Mucosa of stomach (tissue), 1 donor: ENCODE data around the gene DENND4C.
A peak's percentile ranks its signal among the peaks of the same experiment; 100 is the strongest.
"Not testable (repeated sequence)": the region's sequence is repeated elsewhere in the genome, so short reads cannot be mapped to it uniquely, and the experiment has no call there.

ENCODE experiments used
- H3K27me3 ChIP-seq: one replicate; pipeline ENCODE4 v1.7.0; 2013; ENCODE audit warnings: mild to moderate bottlenecking, low read length; ENCODE audit not compliant: control insufficient read depth, insufficient read depth
- H3K36me3 ChIP-seq: one replicate; pipeline ENCODE4 v1.7.0; 2013; ENCODE audit warnings: low read length; ENCODE audit not compliant: control insufficient read depth, insufficient read depth
- H3K4me1 ChIP-seq: one replicate; pipeline ENCODE4 v1.7.0; 2013; ENCODE audit warnings: mild to moderate bottlenecking, low read length; ENCODE audit not compliant: control insufficient read depth, insufficient read depth
- H3K4me3 ChIP-seq: one replicate; pipeline ENCODE4 v1.7.0; 2013; ENCODE audit warnings: low read length
- H3K9ac ChIP-seq: one replicate; pipeline ENCODE4 v1.7.0; 2013; ENCODE audit warnings: mild to moderate bottlenecking, low read length, moderate library complexity
- H3K9me3 ChIP-seq: one replicate; pipeline ENCODE4 v1.7.0; 2013; ENCODE audit warnings: mild to moderate bottlenecking, low read length, moderate library complexity; ENCODE audit not compliant: control insufficient read depth
- donor health status: Pancreatic carcinoma.

Gene DENND4C

DNA sequence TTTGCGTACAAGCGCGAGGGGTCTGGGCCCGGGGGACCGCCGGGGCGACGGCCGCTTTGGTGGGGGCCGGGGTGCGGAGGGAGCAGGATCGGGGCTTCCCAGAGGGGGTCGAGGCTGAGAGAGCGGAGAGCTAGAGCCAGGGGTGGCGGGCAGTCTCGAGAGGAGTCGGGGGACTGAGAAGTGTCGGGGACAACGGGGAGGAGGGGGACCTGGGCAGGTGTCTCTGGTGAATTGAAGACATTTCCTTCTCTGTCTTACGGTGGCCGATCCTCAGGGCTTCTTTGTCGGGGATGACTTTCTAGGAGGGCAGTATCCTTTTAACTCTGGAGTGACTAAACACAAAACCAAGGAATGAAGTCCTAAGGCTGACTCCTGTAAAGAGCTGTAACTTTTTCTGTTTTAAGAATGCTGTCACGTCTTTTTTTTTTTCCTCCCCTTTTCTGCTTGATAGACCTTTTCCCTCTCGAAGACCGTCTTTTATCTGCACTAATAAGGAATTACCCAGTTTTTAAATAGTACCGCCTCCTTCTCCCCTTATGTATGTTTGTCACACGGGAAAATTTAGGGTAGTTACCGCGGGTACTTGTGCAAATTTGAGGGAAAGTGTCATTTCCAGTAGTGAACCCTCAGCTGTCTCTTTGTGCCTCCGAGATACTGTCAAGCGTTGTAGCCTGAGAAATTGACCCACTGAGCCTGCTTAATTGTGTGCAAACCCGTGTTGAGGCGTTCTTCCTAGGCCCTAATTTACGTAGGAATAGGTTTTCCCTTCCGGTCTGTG, 822 bp downstream of the DENND4C start:
- Histone ChIP-seq H3K9ac (peak overlapping the region; percentile 94), H3K9me3 (no peaks in the 10 kb centered on the region), H3K36me3 (no peaks in the 10 kb centered on the region), H3K4me3 (peak overlapping the region; percentile 37), H3K4me1 (no peaks in the 10 kb centered on the region), H3K27me3 (no peaks in the 10 kb centered on the region)

- Histone ChIP-seq H3K4me3 (peak overlapping the region; percentile 37), H3K9me3 (no peaks in the 10 kb centered on the region), H3K4me1 (no peaks in the 10 kb centered on the region), H3K36me3 (no peaks in the 10 kb centered on the region), H3K27me3 (no peaks in the 10 kb centered on the region), H3K9ac (peak overlapping the region; percentile 94)
Measured at GRCh38 chr9:19231904-19232822, 1.7 kb downstream of the DENND4C start.

GRCh38 chr9:19232823-19233194, 2.3 kb downstream of the DENND4C start:
- Histone ChIP-seq H3K36me3 (no peaks in the 10 kb centered on the region), H3K4me3 (no peak overlapping the region), H3K4me1 (no peaks in the 10 kb centered on the region), H3K9ac (peak overlapping the region; percentile 94), H3K27me3 (no peaks in the 10 kb centered on the region), H3K9me3 (no peaks in the 10 kb centered on the region)

DNA sequence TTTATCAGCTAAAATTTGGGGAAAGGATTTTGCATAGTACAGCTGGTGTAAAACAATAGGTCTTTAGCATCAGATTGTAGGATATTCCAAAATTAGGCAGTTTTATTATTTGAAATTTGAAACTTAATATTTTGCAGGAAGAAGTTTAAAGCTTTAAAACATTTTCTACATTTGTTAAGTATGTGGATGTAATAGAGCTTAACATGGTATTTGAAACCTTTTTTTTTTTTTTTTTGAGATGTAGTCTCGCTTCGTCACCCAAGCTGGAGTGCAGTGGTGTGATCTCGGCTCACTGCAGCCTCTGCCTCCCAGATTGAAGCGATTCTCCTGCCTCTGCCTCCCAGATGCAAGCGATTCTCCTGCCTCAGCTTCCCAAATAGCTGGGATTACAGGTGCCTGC, 2.9 kb downstream of the DENND4C start:
- Histone ChIP-seq H3K9me3 (no peaks in the 10 kb centered on the region), H3K4me1 (no peaks in the 10 kb centered on the region), H3K9ac (peak overlapping the region; percentile 94), H3K27me3 (no peaks in the 10 kb centered on the region), H3K4me3 (no peak overlapping the region), H3K36me3 (no peaks in the 10 kb centered on the region)

DNA sequence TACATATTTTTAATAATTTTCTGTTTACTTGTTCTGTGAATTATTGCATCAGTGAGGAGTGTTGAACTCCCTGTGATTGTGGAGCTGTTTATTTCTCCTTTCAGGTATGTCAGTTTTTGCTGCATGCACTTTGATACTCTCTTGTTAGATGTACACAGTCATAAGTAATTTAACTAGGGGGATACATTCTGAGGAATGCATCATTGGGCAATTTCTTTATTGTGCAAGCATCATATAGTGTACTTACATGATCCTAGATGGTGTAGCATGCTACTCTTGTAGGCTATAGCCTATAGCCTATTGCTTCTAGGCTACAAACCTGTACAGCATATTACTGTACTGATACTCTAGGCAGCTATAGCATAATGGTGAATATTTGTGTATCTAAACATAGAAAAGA, 9.5 kb downstream of the DENND4C start:
- no peak overlapping the region for H3K9ac ChIP-seq
- no peaks in the 10 kb centered on the region for H3K36me3 ChIP-seq
- H3K4me3 ChIP-seq = no peak overlapping the region
- no peaks in the 10 kb centered on the region for H3K4me1 ChIP-seq
- no peaks in the 10 kb centered on the region for H3K27me3 ChIP-seq
- no peaks in the 10 kb centered on the region for H3K9me3 ChIP-seq

- no peaks in the 10 kb centered on the region for H3K9me3 ChIP-seq
- H3K9ac ChIP-seq = no peak overlapping the region
- H3K27me3 ChIP-seq = no peaks in the 10 kb centered on the region
- H3K4me1 ChIP-seq = peaks cover 3% of the 10 kb centered on the region
- H3K36me3 ChIP-seq = no peaks in the 10 kb centered on the region
- no peak overlapping the region for H3K4me3 ChIP-seq
Measured at GRCh38 chr9:19241728-19242127, 11.2 kb downstream of the DENND4C start.

DNA sequence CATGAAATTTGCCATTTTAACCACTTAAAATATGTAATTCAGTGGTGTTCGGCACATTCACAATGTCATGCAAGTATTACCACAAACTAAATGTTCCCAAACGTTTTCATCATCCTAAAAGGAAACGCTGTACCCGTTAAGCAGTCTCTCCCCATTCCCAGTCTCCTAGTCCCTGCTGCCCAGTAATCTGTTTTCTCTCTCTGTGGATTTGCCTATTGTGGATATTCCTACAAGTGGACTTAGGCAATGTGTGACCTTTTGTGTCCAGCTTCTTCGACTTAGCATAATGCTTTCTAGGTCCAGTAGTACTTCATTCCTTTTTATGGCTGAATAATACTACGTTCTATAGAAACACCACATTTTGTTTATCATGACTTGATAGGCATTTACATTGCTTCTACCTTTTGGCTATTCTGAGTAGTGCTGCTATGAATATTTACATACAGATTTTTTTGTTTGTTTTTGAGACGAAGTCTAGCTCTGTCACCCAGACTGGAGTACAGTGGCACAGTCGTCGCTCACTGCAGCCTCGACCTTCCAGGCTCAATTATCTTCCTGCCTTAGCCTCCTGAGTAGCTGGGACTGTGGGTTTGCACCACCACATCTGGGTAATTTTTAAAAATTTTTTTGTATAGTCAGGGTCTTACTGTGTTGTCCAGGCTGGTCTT, 13.0 kb downstream of the DENND4C start:
- no peak overlapping the region for H3K9ac ChIP-seq
- no peaks in the 10 kb centered on the region for H3K9me3 ChIP-seq
- H3K36me3 ChIP-seq = no peaks in the 10 kb centered on the region
- H3K4me1 ChIP-seq = peaks cover 15% of the 10 kb centered on the region
- no peak overlapping the region for H3K4me3 ChIP-seq
- no peaks in the 10 kb centered on the region for H3K27me3 ChIP-seq

GRCh38 chr9:19246891-19247290, 16.4 kb downstream of the DENND4C start:
- peaks cover 18% of the 10 kb centered on the region for H3K4me1 ChIP-seq
- no peaks in the 10 kb centered on the region for H3K36me3 ChIP-seq
- no peaks in the 10 kb centered on the region for H3K27me3 ChIP-seq
- H3K9me3 ChIP-seq = no peaks in the 10 kb centered on the region
- H3K9ac ChIP-seq = no peak overlapping the region
- no peak overlapping the region for H3K4me3 ChIP-seq

DNA sequence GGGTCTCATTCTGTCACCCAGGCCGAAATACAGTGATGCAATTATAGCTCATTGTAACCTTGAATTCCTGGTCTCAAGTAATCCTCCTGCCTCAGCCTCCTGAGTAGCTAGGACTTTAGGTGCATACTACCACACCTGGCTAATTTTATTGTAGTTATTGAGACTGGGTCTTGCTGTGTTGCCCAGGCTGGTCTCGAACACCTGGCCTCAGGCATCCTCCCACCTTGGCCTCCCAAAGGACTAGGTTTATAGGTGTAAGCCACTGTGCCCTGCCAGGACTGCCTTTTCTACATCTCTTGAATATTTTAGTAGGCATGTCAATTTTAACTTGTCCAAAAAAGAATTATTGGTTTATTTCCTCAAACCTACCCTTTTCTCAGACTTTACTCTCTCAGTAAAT, 16.9 kb downstream of the DENND4C start:
- H3K4me1 ChIP-seq = peaks cover 22% of the 10 kb centered on the region
- no peaks in the 10 kb centered on the region for H3K36me3 ChIP-seq
- no peaks in the 10 kb centered on the region for H3K27me3 ChIP-seq
- no peak overlapping the region for H3K9ac ChIP-seq
- H3K4me3 ChIP-seq = no peak overlapping the region
- H3K9me3 ChIP-seq = no peaks in the 10 kb centered on the region

GRCh38 chr9:19250346-19250745, 19.9 kb downstream of the DENND4C start:
- not testable (repeated sequence) for H3K9ac ChIP-seq, H3K9me3 ChIP-seq, H3K27me3 ChIP-seq, H3K36me3 ChIP-seq, H3K4me3 ChIP-seq
- peaks cover 28% of the 10 kb centered on the region for H3K4me1 ChIP-seq

DNA sequence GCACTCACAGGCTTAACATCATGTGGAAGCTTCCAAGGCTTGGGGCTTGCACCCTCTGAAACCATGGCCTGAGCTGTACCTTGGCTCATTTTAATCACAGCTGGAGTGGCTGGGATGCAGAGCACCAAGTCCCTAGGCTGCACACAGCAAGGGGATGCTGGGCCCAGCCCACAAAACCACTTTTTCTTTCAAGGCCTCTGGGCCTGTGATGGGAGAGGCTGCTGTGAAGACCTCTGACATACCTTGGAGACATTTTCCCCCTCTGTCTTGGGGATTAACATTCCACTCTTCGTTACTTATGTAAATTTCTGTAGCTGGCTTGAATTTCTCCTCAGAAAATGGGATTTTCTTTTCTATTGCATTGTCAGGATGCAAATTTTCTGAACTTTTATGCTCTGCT, 20.7 kb downstream of the DENND4C start:
- H3K4me1 ChIP-seq = peaks cover 28% of the 10 kb centered on the region
- not testable (repeated sequence) for H3K9ac ChIP-seq, H3K9me3 ChIP-seq, H3K36me3 ChIP-seq, H3K4me3 ChIP-seq, H3K27me3 ChIP-seq

DNA sequence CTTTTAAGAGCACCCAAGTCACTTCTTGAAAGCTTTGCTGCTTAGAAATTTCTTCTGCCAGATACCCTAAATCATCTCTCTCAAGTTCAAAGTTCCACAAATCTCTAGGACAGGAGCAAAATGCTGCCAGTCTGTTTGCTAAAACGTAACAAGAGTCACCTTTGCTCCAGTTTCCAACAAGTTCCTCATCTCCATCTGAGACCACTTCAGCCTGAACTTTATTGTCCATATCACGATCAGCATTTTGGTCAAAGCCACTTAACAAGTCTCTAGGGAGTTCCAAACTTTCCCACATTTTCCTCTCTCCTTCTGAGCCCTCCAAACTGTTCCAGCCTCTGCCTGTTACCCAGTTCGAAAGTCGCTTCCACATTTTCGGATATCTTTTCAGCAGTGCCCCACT, 21.1 kb downstream of the DENND4C start:
- not testable (repeated sequence) for H3K4me3 ChIP-seq, H3K9me3 ChIP-seq, H3K9ac ChIP-seq, H3K27me3 ChIP-seq, H3K36me3 ChIP-seq
- H3K4me1 ChIP-seq = peaks cover 26% of the 10 kb centered on the region
